ENCODE results near the gene CLMN. TPM values are rescaled to one million over a fixed set of nuclear protein-coding genes. Genes with fewer than 3 reads are reported as not detected.

The CLMN gene
- total and polyA plus RNA-seq, 2 of the 4 experiments (the other 2 are of a cell fraction), result 0.10 to 0.18 TPM

- DNase-seq (no peak), ATAC-seq (ENCODE audit: low read depth) (no peak)
- H2AFZ ChIP-seq (replicated peaks; ENCODE audit: low read length, poor library complexity), result no peak overlapping the region
- no peak overlapping the region for H3K4me2 ChIP-seq (ENCODE audit: low read depth, low read length)
- no peaks in the 10 kb centered on the region for H4K20me1 ChIP-seq (ENCODE audit: insufficient read depth, low read length)
- H3K4me3 ChIP-seq (ENCODE audit: insufficient read depth, low read depth, low read length), result no peak overlapping the region
- BruUV-seq (replicated peaks), result no TSS peak
- no peak overlapping the region for H2BK120ac ChIP-seq (ENCODE audit: low read depth, low read length)
- no peak overlapping the region for H2BK5ac ChIP-seq (ENCODE audit: low read depth, low read length, poor library complexity, severe bottlenecking)
- H3K14ac ChIP-seq (replicated peaks; ENCODE audit: low read depth, low read length), result no peak overlapping the region
- no peak overlapping the region for H2AK5ac ChIP-seq (ENCODE audit: low read depth, low read length)
- no peak overlapping the region for H4K91ac ChIP-seq (ENCODE audit: insufficient read depth, low read depth, low read length)
- H3K9ac ChIP-seq (ENCODE audit: low read depth, low read length), result no peak overlapping the region
- H3K56ac ChIP-seq (ENCODE audit: extremely low read depth, insufficient read depth, low read length), result no peak overlapping the region
- H2BK20ac ChIP-seq (ENCODE audit: low read depth, low read length), result no peak overlapping the region
- no peak overlapping the region for H4K8ac ChIP-seq (ENCODE audit: low read depth in 2 of 2, low read length in 2 of 2)
- H3K18ac ChIP-seq (ENCODE audit: low read depth, low read length), result no peak overlapping the region
- WGBS, 2 experiments (ENCODE audit: extremely low coverage in 2 of 2, insufficient read length in 1 of 2), result 72% methylated on average over 4 of the region's 9 CpGs; no CpG with 5 or more reads in 1 of the 2 experiments
- intact Hi-C loops (cut with micrococcal nuclease) (no loop called here), dilution Hi-C loops (cut with HindIII; ENCODE audit: low sequenced_read_pairs, unreplicated experiment) (no loop called here), in situ Hi-C loops (cut with MboI; ENCODE audit: low sequenced_read_pairs) (no loop called here)
- no peaks in the 10 kb centered on the region for H3K4me1 ChIP-seq (ENCODE audit: control insufficient read depth, insufficient read depth, low read length)
- H3K36me3 ChIP-seq (ENCODE audit: control insufficient read depth, insufficient read depth, low read length), result no peaks in the 10 kb centered on the region
- H2AK9ac ChIP-seq (replicated peaks; ENCODE audit: low read depth, low read length, poor library complexity), result no peak overlapping the region
- ChIA-PET CTCF (no interaction called here), POLR2A (ENCODE audit: unreplicated experiment) (no interaction called here)
- no peak overlapping the region for H3K4ac ChIP-seq (ENCODE audit: low read depth, low read length)
- H3K27ac ChIP-seq (ENCODE audit: insufficient read depth, low read length), result no peak overlapping the region
- no peak overlapping the region for H4K5ac ChIP-seq (ENCODE audit: low read depth, low read length)
- no peaks in the 10 kb centered on the region for H3K79me1 ChIP-seq (ENCODE audit: low read depth in 1 of 2, low read length in 2 of 2)
- H3K23ac ChIP-seq (ENCODE audit: low read depth, low read length), result no peak overlapping the region
- no peak for TF ChIP-seq BHLHE40 (IDR thresholded peaks at IDR 0.05; ENCODE audit: low read depth, low read length)
- no peak for TF ChIP-seq NFE2L2 (IDR thresholded peaks at IDR 0.05; ENCODE audit: low read depth, low read length)
- no peak for TF ChIP-seq USF2 (IDR thresholded peaks at IDR 0.05; ENCODE audit: low read depth, low read length)
- no peak for TF ChIP-seq CHD1 (IDR thresholded peaks at IDR 0.05; ENCODE audit: low read depth, low read length)
- no peak for TF ChIP-seq MAZ (IDR thresholded peaks at IDR 0.05; ENCODE audit: borderline replicate concordance, low read depth, low read length)
- no peak for TF ChIP-seq MAFK (IDR thresholded peaks at IDR 0.05; ENCODE audit: low read depth, low read length)
- TF ChIP-seq ELK1 (IDR thresholded peaks at IDR 0.05; ENCODE audit: borderline replicate concordance, low read depth, low read length), result no peak
- TF ChIP-seq RCOR1 (IDR thresholded peaks at IDR 0.05; ENCODE audit: insufficient replicate concordance, low read length), result no peak
- TF ChIP-seq CEBPB (IDR thresholded peaks at IDR 0.05; ENCODE audit: low read depth, low read length), result no peak
- no peak for TF ChIP-seq SMC3 (IDR thresholded peaks at IDR 0.05; ENCODE audit: low read depth, low read length)
- no peak for TF ChIP-seq FOS (IDR thresholded peaks at IDR 0.05; ENCODE audit: low read depth, low read length)
- no peak for TF ChIP-seq POLR2A (IDR thresholded peaks at IDR 0.05; ENCODE audit: low read depth, low read length)
- TF ChIP-seq RFX5 (IDR thresholded peaks at IDR 0.05; ENCODE audit: low read depth, low read length), result no peak
- TF ChIP-seq MXI1 (IDR thresholded peaks at IDR 0.05; ENCODE audit: borderline replicate concordance, low read depth, low read length), result no peak
- no peak for TF ChIP-seq CTCF (conservative IDR thresholded peaks at IDR 0.05; ENCODE audit: low read depth, low read length)
- TF ChIP-seq RAD21 (IDR thresholded peaks at IDR 0.05; ENCODE audit: low read length), result no peak
- no peaks in the 10 kb centered on the region for H3K9me1 ChIP-seq (ENCODE audit: insufficient read depth, low read length)
- no peaks in the 10 kb centered on the region for H3K9me3 ChIP-seq (ENCODE audit: control insufficient read depth, insufficient read depth, low read length)
- peaks cover 2% of the 10 kb centered on the region; the same call in 1 of the 2 replicates for H3K27me3 ChIP-seq (ENCODE audit: control insufficient read depth, insufficient read depth, low read length)
- H2BK15ac ChIP-seq (ENCODE audit: low read depth, low read length), result no peak overlapping the region
Measured at GRCh38 chr14:95329941-95330340, 10.2 kb upstream of the CLMN start.

Measured in IMR-90 (cell line).